T-helper 2 cell treated with Interferon-gamma antibody and Interleukin-4, amounts not matched to agents 5 μg/mL and 100 μg/mL, for 36 hours (primary cell): ENCODE results near the gene OXER1.

ENCODE experiments used
- DNase-seq: peaks from one replicate; pipeline ENCODE4 v3.0.0; 2021; ENCODE audit warnings: low spot score
- H3K27ac Mint-ChIP-seq: one replicate; pipeline ENCODE4 v1.8.0; 2021; ENCODE audit warnings: mild to moderate bottlenecking, mixed read lengths
- H3K27me3 Mint-ChIP-seq: one replicate; pipeline ENCODE4 v1.8.0; 2021; ENCODE audit warnings: low read depth, mixed read lengths
- H3K36me3 Mint-ChIP-seq: one replicate; pipeline ENCODE4 v1.8.0; 2021; ENCODE audit warnings: low read depth, mixed read lengths
- H3K4me1 Mint-ChIP-seq: one replicate; pipeline ENCODE4 v1.8.0; 2021; ENCODE audit warnings: low read depth, mixed read lengths
- H3K4me3 Mint-ChIP-seq: one replicate; pipeline ENCODE4 v1.8.0; 2022; ENCODE audit warnings: mild to moderate bottlenecking, moderate library complexity, mixed read lengths
- H3K9me3 Mint-ChIP-seq: one replicate; pipeline ENCODE4 v1.8.0; 2021; ENCODE audit warnings: mixed read lengths

Gene OXER1

GRCh38 chr2:42764096-42764495 is at the start of gene OXER1:
Gene OXER1 (minus strand): TSS chr2:42764135. CDS start chr2:42764062, 73 bp downstream.
- H3K36me3 Mint-ChIP-seq, result peaks cover 1% of the 10 kb centered on the region
- DNase-seq, result no peak
- no peaks in the 10 kb centered on the region for H3K9me3 Mint-ChIP-seq
- H3K4me3 Mint-ChIP-seq, result no peak within 1 kb of the TSS
- no peak within 1 kb of the TSS for H3K27ac Mint-ChIP-seq
- no peaks in the 10 kb centered on the region for H3K4me1 Mint-ChIP-seq
- H3K27me3 Mint-ChIP-seq, result no peaks in the 10 kb centered on the region

DNA sequence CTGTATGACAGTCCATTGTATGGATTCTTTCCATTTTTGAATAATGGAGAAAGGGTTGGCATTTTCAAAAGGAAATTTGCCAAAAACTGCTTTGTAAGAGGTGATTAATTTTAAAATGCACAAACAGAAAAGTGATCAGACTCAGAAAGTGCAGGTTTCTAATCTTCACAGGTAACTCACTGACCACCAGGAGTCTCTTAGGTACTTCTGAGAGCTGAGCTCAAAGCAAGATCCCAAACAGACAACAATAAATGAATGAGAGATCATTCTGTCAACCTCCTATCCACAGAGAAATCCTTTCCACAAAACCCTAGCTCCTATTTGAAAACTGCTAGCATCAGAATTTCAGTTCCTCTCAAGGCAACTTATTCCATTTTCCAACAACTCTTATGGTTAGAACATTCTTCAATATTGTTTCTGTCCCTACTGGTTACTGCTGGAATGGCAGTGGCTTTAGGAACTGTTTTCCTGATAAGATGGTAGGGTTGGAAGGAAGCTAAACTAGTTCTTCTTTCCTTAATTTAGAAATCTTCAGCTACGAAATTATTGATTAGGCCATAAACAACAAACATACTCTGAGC is 49.1 kb upstream of the OXER1 start:
- H3K27ac Mint-ChIP-seq, result no peak overlapping the region
- H3K4me1 Mint-ChIP-seq, result peaks cover 24% of the 10 kb centered on the region
- no peaks in the 10 kb centered on the region for H3K9me3 Mint-ChIP-seq
- H3K36me3 Mint-ChIP-seq, result no peaks in the 10 kb centered on the region
- no peak for DNase-seq
- peaks cover 9% of the 10 kb centered on the region for H3K27me3 Mint-ChIP-seq
- peak overlapping the region; percentile 67 for H3K4me3 Mint-ChIP-seq

GRCh38 chr2:42810971-42811811 is 47.3 kb upstream of the OXER1 start:
- Mint-ChIP-seq H3K27me3 (peaks cover 3% of the 10 kb centered on the region), H3K4me1 (peaks cover 24% of the 10 kb centered on the region), H3K36me3 (no peaks in the 10 kb centered on the region), H3K9me3 (no peaks in the 10 kb centered on the region), H3K4me3 (peak overlapping the region; percentile 94), H3K27ac (peak overlapping the region; percentile 99)
- no peak for DNase-seq

- Mint-ChIP-seq H3K4me1 (peaks cover 26% of the 10 kb centered on the region), H3K36me3 (no peaks in the 10 kb centered on the region), H3K27me3 (peaks cover 2% of the 10 kb centered on the region), H3K27ac (peak overlapping the region; percentile 99), H3K4me3 (peak overlapping the region; percentile 94), H3K9me3 (no peaks in the 10 kb centered on the region)
- peak; percentile 94 for DNase-seq
Measured at GRCh38 chr2:42810121-42810970, 46.4 kb upstream of the OXER1 start.

GRCh38 chr2:42809819-42810120 is 45.8 kb upstream of the OXER1 start:
- H3K9me3 Mint-ChIP-seq, result no peaks in the 10 kb centered on the region
- peaks cover 2% of the 10 kb centered on the region for H3K27me3 Mint-ChIP-seq
- peak overlapping the region; percentile 84 for H3K27ac Mint-ChIP-seq
- H3K36me3 Mint-ChIP-seq, result no peaks in the 10 kb centered on the region
- peak overlapping the region; percentile 68 for H3K4me3 Mint-ChIP-seq
- DNase-seq, result no peak
- H3K4me1 Mint-ChIP-seq, result peaks cover 26% of the 10 kb centered on the region

DNA sequence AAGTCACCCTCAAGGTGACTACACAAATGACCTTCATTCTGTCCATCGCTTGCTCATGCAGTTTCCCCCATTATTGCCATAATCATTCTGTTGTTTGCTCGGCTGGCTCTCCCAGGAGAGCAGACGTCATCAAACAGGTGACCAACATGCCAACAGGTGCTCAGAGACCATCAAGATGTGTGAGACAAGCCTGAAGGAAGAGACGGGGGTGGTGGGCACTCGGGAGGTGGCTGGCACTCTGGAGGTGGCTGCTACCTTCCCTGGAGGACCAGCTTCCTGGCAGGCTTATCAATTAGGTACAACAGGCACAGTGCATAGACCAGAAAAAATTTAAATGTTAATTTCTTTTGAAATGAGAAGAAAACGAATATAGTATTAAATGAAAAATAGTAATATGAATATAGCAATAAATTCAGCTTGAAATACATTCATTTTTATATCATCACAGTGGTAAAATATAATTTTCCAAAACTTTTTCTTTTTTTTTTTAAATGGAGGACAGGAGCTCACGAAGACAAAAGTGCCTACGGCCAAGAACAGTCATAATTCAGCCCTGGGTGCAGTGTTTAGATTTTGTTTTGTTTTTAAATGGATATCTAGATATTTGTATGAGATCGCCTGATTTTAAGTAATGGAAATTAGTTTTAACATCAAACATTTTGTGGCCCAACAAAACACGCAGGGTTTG is 45.3 kb upstream of the OXER1 start:
- Mint-ChIP-seq H3K4me1 (peaks cover 29% of the 10 kb centered on the region), H3K27ac (peak overlapping the region; percentile 84), H3K27me3 (peaks cover 2% of the 10 kb centered on the region), H3K9me3 (no peaks in the 10 kb centered on the region), H3K4me3 (peak overlapping the region; percentile 81), H3K36me3 (no peaks in the 10 kb centered on the region)
- no peak for DNase-seq

GRCh38 chr2:42808301-42808700 is 44.4 kb upstream of the OXER1 start:
- H3K36me3 Mint-ChIP-seq, result no peaks in the 10 kb centered on the region
- H3K27ac Mint-ChIP-seq, result peak overlapping the region; percentile 62
- DNase-seq, result no peak
- peak overlapping the region; percentile 45 for H3K4me3 Mint-ChIP-seq
- H3K27me3 Mint-ChIP-seq, result peaks cover 2% of the 10 kb centered on the region
- H3K9me3 Mint-ChIP-seq, result no peaks in the 10 kb centered on the region
- peaks cover 33% of the 10 kb centered on the region for H3K4me1 Mint-ChIP-seq

GRCh38 chr2:42806786-42807185 is 42.9 kb upstream of the OXER1 start:
- peaks cover 2% of the 10 kb centered on the region for H3K27me3 Mint-ChIP-seq
- no peaks in the 10 kb centered on the region for H3K36me3 Mint-ChIP-seq

DNA sequence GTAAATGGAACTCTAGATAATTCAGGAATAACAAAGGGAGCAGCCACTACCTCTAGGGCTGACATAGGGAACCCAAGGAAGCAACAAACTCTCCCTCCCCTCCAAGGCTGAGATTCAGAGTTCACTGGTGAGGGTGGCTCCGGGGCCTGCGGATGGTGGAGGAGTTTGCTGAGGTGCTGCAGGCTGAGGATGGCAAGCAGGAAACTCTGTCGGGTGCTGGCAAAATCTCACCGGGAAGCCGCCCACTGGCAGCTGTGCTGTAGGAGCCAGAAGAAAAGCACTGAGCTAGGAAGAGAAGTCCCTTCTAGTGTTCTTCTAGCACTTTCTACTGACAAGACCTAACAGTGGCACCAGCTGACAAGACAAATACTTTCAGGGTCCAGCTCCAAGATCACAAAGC is 41.0 kb upstream of the OXER1 start:
- peaks cover 34% of the 10 kb centered on the region for H3K4me1 Mint-ChIP-seq
- H3K36me3 Mint-ChIP-seq, result no peaks in the 10 kb centered on the region
- DNase-seq, result no peak
- no peak overlapping the region for H3K4me3 Mint-ChIP-seq
- no peak overlapping the region for H3K27ac Mint-ChIP-seq
- no peaks in the 10 kb centered on the region for H3K9me3 Mint-ChIP-seq
- H3K27me3 Mint-ChIP-seq, result no peaks in the 10 kb centered on the region

More at GRCh38 chr2:42806786-42807185, 42.9 kb upstream of the OXER1 start:
- Mint-ChIP-seq H3K9me3 (no peaks in the 10 kb centered on the region), H3K27ac (no peak overlapping the region), H3K4me3 (no peak overlapping the region), H3K4me1 (peaks cover 29% of the 10 kb centered on the region)
- DNase-seq, result peak; percentile 2

DNA sequence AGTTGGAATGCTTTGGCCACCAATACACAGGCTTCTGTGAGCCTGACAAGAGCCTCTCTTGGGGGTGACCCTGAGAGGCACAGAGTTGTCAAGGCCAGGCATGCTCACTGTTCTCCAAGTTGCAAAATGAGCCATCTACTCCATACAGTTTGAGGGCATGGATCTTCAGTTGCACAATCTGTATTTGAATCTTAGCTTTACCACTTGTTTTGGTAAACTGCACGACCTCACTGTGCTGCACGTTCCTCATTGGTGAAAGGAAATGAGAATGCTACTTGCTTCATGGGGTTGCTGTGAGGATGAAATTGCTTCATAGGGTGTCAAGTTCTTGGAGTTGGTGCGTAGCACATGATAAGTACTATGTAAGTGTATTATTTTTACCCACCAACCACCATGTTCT is 40.4 kb upstream of the OXER1 start:
- Mint-ChIP-seq H3K4me3 (no peak overlapping the region), H3K36me3 (no peaks in the 10 kb centered on the region), H3K27ac (no peak overlapping the region), H3K27me3 (no peaks in the 10 kb centered on the region), H3K9me3 (no peaks in the 10 kb centered on the region), H3K4me1 (peaks cover 37% of the 10 kb centered on the region)
- no peak for DNase-seq

GRCh38 chr2:42802150-42802549 is 38.2 kb upstream of the OXER1 start:
- Mint-ChIP-seq H3K36me3 (no peaks in the 10 kb centered on the region), H3K4me3 (no peak overlapping the region), H3K27ac (no peak overlapping the region), H3K27me3 (no peaks in the 10 kb centered on the region), H3K9me3 (no peaks in the 10 kb centered on the region), H3K4me1 (peaks cover 29% of the 10 kb centered on the region)
- DNase-seq, result no peak

DNA sequence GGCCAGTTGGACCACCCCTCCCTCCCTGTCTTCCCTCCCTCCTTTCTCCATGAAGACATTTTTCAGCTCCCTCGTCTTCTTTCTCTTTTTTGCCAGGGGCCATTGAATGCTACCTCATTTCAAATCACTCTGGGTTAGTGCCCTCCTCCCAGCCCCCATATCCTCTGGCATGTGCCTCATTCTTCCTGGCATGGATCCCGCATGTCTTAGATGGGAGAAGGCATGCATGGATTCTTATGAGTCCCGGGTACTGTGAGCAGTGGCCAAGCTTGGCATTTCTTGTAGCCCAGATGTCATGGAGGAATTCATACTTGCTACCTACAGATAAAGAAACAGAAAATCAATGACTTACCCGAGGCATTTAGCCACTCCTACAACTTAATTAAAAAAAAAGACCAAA is 37.4 kb upstream of the OXER1 start:
- Mint-ChIP-seq H3K27ac (no peak overlapping the region), H3K4me1 (peaks cover 33% of the 10 kb centered on the region), H3K4me3 (no peak overlapping the region), H3K27me3 (no peaks in the 10 kb centered on the region), H3K36me3 (no peaks in the 10 kb centered on the region), H3K9me3 (no peaks in the 10 kb centered on the region)
- DNase-seq, result no peak

DNA sequence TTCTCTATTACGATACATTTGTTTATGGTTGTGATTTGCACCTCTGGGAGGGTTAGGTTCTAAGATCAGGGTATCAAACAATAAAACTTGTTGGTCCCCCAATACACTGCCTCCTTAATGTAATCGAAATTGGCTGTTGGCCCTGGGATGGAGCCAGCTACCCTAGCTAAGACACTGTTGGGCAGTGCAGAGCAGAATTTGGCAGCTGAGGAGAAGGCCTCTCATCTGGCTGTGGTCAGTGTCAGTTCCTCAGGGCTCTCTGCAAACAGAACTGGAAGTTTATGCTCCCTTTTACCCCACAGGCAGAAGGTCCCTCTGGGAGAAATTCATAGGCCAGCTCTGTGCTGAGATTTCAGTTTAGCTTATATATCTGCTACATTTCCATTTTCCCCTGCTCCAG is 37.0 kb upstream of the OXER1 start:
- no peaks in the 10 kb centered on the region for H3K27me3 Mint-ChIP-seq
- H3K36me3 Mint-ChIP-seq, result no peaks in the 10 kb centered on the region
- peaks cover 37% of the 10 kb centered on the region for H3K4me1 Mint-ChIP-seq
- no peak overlapping the region for H3K4me3 Mint-ChIP-seq
- no peak overlapping the region for H3K27ac Mint-ChIP-seq
- no peaks in the 10 kb centered on the region for H3K9me3 Mint-ChIP-seq
- DNase-seq, result no peak
